Measurements from ENCODE around the gene JAZF1.

DNA sequence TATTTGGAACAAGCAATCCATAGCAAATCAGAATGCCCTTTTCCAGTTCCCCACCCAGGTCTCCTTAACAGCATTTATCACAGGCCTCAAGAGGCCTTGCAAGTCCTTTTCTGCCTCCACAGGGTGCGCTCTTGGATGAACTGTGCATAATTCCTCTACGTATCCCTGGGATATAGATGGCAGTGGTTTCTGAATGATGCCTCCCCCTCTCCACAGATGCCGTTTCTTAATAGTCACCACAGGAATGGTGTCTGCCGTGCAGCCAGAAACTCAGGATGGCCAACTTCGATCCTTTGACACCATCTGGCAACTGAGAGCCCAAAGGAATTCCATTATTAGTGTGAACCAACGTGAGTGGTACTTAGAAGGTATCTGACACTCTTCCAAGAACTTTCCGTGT lies 43.1 kb downstream of the JAZF1 start:
- TF ChIP-seq, protein P1, sequence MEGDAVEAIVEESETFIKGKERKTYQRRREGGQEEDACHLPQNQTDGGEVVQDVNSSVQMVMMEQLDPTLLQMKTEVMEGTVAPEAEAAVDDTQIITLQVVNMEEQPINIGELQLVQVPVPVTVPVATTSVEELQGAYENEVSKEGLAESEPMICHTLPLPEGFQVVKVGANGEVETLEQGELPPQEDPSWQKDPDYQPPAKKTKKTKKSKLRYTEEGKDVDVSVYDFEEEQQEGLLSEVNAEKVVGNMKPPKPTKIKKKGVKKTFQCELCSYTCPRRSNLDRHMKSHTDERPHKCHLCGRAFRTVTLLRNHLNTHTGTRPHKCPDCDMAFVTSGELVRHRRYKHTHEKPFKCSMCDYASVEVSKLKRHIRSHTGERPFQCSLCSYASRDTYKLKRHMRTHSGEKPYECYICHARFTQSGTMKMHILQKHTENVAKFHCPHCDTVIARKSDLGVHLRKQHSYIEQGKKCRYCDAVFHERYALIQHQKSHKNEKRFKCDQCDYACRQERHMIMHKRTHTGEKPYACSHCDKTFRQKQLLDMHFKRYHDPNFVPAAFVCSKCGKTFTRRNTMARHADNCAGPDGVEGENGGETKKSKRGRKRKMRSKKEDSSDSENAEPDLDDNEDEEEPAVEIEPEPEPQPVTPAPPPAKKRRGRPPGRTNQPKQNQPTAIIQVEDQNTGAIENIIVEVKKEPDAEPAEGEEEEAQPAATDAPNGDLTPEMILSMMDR (IDR thresholded peaks at IDR 0.05), result no peak
- TF ChIP-seq POLR2A (IDR thresholded peaks at IDR 0.05) (no peak), POLR2AphosphoS5 (IDR thresholded peaks at IDR 0.05; ENCODE audit: insufficient read depth in 1 of 2, low read depth in 1 of 2) (no peak)
